ENCODE measurements around the gene SLC6A6. TPM values are rescaled to one million over a fixed set of nuclear protein-coding genes. Genes with fewer than 3 reads are reported as not detected.

Gene SLC6A6
- total RNA-seq, 3 donors from 2014 or later = 4.4 to 11.2 (median 10.5) TPM

DNA sequence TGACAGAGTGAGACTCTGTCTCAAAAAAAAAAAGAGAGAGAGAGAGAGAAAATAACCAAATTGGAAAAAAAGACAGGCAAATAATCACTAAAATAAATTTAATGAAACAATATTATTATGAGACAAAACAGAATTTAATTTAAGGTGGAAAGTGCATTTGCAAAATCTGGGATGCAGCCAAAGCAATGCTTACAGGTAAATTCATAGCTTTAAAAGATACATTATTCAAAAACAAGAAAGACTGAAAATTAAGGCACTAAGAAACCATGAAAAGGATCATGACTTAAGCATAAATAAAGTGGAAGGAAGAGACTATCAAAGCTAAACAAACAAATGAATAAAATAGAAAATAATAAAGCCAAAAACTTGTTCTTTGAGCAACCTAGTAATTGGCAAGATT lies 100.1 kb downstream of the SLC6A6 start:
- intact Hi-C loops (cut with DNase I, micrococcal nuclease) = no loop called here
- Histone ChIP-seq H3K9me3 (peaks cover 12% of the 10 kb centered on the region), H3K4me1 (ENCODE audit: low read depth) (no peaks in the 10 kb centered on the region), H3K4me3 (no peak overlapping the region), H3K36me3 (ENCODE audit: low read depth) (no peaks in the 10 kb centered on the region)
- no peak for TF ChIP-seq CTCF (IDR thresholded peaks at IDR 0.05)
- DNase-seq = no peak
- ATAC-seq = no peak

DNA sequence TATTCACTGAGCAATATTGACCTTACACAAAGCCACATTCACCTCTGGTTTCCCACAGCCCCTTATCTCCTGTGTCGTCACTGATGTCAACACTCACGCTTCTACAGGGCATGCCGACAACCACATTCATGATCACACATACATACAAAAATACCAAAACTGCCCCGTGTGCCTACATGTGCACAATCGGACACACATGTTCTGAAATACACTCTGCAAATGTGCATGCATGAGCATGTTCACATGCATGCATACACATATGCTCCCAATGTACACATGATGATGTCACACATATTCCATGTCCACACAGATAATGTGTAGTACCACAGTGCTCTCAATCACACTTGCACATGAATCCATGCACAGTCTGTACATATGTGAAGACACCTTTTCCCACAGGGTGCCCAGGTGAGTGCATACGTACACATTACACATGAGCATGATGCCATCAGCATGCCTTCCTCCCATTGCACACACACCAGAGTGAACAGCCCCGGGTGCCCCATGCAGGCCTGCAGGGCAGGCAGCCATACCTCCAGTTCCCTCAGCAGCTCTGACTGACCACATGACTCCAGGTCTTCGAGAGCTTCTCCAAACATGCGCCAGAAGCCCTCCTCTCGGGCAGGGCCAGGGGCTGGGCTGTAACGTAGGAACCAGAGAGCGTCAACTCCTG lies 100.8 kb downstream of the SLC6A6 start:
- intact Hi-C loops (cut with DNase I, micrococcal nuclease) = no loop called here
- TF ChIP-seq CTCF (IDR thresholded peaks at IDR 0.05) = no peak
- H3K36me3 ChIP-seq (ENCODE audit: low read depth) = no peaks in the 10 kb centered on the region
- no peaks in the 10 kb centered on the region for H3K4me1 ChIP-seq (ENCODE audit: low read depth)
- ATAC-seq (no peak), DNase-seq (no peak)
- H3K9me3 ChIP-seq = peaks cover 12% of the 10 kb centered on the region
- H3K4me3 ChIP-seq = no peak overlapping the region

GRCh38 chr3:14503706-14504065 lies 101.3 kb downstream of the SLC6A6 start:
- ATAC-seq = no peak
- no peaks in the 10 kb centered on the region for H3K4me1 ChIP-seq (ENCODE audit: low read depth)
- no peak for TF ChIP-seq CTCF (IDR thresholded peaks at IDR 0.05)
- no peak for DNase-seq
- peaks cover 12% of the 10 kb centered on the region for H3K9me3 ChIP-seq
- intact Hi-C loops (cut with DNase I, micrococcal nuclease) = no loop called here
- H3K36me3 ChIP-seq (ENCODE audit: low read depth) = no peaks in the 10 kb centered on the region
- H3K4me3 ChIP-seq = no peak overlapping the region

DNA sequence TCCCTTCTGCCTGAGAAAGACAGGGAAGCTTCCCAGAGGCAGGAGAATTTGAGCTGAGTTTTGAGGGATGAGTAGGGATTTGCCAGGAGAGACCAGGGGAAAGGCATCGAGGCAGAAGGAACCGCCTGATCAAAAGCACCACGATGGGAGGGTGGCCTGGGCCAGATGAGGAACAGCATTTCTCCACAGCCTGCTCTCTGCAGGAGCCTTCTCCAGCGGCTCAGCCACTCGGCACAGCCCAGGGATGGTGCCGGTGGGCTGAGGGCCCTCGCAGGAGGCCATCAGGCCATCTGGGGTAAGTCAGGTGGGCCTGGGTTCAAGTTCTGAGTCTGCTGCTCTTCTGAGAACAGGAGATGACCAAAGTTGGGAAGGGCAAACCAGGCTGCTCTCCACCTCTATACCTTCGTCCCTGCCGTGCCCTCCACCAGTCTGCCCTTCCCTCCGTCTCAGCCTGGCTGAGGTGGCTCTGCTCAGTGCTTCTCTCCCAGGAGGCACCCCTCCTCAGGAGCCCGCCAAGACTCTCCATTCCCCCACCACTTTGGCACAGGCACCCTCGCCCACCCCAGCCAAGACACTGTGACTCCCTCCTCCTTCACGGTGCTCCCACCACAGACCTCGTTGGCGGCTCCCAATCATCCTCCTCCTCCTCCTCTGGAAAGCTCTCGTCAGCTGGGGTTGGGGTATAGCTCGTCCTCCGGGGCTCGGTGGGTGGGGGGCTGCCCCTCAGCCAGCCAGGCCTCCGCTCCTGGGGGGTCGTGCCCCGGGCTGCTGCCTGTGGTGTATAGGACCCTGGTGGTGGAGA lies 102.8 kb downstream of the SLC6A6 start:
- Histone ChIP-seq H3K4me1 (ENCODE audit: low read depth) (no peaks in the 10 kb centered on the region), H3K9me3 (peaks cover 12% of the 10 kb centered on the region), H3K4me3 (no peak overlapping the region), H3K36me3 (ENCODE audit: low read depth) (no peaks in the 10 kb centered on the region)
- TF ChIP-seq CTCF (IDR thresholded peaks at IDR 0.05) = no peak
- ATAC-seq = no peak
- intact Hi-C loops (cut with DNase I, micrococcal nuclease) = no loop called here
- DNase-seq = no peak

DNA sequence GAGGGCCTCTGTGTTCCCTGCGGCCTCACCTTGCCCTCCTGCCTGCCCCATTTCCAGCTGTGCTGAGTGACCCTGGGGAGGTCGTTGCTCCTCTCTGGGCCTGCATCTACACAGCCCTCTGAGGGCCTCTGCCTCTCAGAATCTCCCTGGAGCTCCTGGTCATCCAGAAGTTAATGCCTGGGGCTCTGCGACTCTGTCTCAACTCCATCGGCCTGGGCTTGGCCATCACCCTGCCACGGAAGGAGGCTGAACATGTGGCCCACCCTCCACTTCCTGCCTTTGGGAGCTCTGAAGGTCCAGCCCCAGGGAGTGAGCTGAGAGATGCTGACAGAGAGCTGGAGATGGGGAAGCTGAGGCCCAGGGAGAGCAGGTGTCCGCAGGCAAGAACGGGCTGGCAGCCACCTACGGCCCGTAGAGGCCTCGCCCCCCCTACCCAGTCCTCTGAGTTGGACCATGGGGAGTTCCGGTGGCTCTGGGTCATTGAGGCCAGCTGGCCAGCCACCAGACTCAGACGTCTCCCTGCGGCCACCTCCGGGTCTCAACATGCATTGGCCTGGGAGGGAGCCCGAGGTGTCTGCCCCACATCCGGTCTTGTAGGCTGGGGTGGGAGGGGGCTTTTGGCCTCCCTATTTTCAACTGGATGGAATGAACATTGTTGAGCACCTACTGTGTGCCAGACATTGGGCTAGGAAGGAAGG lies 103.5 kb downstream of the SLC6A6 start:
- H3K9me3 ChIP-seq = peaks cover 12% of the 10 kb centered on the region
- DNase-seq = no peak
- no peak for TF ChIP-seq CTCF (IDR thresholded peaks at IDR 0.05)
- no peaks in the 10 kb centered on the region for H3K4me1 ChIP-seq (ENCODE audit: low read depth)
- no peak overlapping the region for H3K4me3 ChIP-seq
- no peak for ATAC-seq
- intact Hi-C loops (cut with DNase I, micrococcal nuclease) = no loop called here
- H3K36me3 ChIP-seq (ENCODE audit: low read depth) = no peaks in the 10 kb centered on the region
